ENCODE measurements around the gene MED27.
"Not testable (repeated sequence)": the region's sequence is repeated elsewhere in the genome, so short reads cannot be mapped to it uniquely, and the experiment has no call there.

MED27 gene

DNA sequence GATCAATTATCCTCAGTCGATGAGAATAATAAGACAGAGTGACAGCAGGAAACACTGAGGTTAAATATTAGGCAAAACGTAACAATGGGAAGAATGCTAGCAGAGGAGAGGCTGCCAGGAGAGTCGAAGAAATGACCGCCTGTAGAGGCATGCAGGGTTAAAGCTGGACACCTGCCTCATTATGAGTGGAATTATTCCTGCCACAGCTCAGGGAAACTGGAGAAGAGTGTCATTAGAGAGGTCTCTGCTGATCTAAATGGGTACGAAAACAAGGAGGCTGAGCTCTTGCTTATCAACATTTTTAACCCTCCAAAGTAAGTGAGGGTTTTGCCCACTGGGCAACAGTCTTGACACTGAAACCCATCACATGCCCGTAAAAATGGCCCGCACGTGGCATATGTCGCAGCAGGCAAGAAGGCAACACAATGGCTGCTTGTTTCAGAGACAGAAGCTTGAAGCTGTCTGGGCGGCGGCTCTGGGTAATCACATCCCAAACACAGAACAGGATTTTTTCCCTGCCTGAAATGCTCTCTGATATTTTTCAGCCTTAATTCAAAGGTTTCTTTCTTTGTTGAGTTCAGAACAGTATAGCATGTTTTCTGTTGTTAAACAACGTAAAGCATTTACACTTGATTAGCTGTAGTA, 118.7 kb downstream of the MED27 start:
- no peak for DNase-seq

DNA sequence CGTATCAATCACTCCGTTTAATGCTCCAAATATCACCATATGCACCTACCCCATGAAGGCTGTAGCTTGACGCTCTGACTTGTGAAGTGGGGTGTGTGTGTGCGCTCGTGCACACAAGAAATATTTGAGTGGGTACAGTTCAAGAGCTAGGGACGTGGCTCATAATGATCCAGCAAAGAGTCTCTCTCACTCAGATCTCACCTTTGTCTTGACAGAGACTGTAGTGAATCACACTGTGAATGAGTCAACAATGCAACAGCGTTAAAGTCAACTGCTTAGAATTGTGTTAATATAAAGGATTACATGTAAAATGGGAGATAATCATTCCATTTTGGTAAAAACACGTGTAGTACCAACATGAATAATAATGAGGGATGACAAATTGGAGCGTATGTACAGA, 119.4 kb downstream of the MED27 start:
- no peak for DNase-seq

DNA sequence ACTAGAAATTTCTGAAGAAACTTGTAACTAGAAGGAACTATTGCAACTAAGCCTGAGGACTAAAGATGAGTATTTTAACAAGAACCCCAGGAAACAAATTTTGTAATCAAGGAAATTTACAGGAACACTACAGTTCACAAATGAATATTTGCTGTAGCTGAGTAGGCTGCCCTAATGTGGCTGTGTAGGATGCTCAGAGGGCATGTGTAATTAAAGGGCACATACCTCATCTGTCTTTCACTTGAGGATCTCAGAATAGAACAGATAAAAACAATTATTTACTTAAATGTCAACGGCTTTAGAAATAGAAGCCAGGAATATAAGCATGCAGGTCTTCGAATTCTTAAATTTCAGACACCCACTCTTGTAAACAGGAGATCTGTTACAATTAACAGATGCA, 119.8 kb downstream of the MED27 start:
- no peak for DNase-seq

DNA sequence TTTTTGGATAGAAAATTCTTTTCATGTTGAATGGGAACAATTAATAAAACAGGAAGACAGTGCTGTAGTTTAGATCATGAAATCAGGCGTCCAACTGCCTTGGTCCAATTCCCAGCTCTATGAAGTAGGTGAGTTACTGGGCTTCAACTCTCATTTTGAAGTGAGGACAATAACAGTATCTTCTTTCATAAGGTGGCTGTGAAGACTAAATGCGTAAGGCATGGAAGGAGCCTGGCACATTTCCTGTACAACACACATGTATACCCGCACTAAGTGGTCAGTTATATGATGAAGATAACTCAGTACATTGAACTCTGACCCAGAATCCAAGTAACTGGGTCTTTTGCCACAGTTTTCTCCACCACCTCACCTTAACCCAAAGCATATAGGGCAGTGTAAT, 120.6 kb downstream of the MED27 start:
- no peak for DNase-seq

GRCh38 chr9:131954299-131954698, 125.4 kb downstream of the MED27 start:
- DNase-seq, result no peak

- DNase-seq, result no peak
Measured at GRCh38 chr9:131951905-131952304, 127.8 kb downstream of the MED27 start.

DNA sequence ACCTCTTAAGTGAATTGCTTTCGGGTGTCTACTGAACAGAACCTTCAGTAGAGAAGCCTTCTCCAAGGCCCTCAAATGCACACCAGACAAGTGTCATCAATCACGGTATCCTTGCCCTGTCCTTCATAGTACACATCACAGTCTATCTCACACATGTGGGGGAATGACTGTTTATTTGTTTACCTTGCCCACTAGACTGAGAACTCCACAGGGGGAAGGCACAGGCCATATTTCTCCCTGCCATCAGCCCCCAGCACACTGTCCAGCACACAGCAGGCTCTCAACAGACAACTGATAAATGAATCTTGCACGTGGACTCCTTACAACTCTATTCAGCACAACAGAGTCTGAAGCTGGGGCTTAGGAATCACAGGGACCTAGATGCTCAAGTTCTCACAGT, 128.5 kb downstream of the MED27 start:
- DNase-seq, result no peak

- DNase-seq, result no peak
Measured at GRCh38 chr9:131950487-131950886, 129.2 kb downstream of the MED27 start.

GRCh38 chr9:131946180-131946579, 133.5 kb downstream of the MED27 start:
- no peak for DNase-seq

DNA sequence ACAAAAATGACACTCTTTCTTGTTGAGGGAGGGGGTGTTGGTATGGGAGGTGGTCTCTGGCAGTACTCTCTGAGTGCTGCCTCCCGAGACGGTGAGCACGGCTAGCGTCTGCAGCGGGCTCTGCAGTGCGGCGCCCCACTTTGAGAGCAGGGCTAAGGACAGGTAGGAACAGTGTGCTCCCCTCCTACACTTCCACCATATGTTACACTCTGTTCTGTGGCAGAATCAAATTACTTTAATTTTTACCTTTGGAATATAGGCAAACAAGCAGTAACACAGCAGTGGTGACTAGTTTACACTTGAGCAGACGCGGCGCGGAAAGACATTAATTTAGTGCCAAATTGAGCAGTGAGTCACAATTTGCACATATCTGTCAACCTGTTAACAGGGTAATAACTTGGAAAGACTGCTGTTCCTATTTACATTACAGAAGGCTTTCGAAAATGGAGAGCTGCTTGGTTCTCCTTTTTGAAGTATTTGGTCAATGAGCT, 136.3 kb downstream of the MED27 start:
- DNase-seq, result no peak

GRCh38 chr9:131942146-131942720, 137.4 kb downstream of the MED27 start:
- DNase-seq, result no peak

GRCh38 chr9:131937451-131937850, 142.2 kb downstream of the MED27 start:
- DNase-seq, result no peak

DNA sequence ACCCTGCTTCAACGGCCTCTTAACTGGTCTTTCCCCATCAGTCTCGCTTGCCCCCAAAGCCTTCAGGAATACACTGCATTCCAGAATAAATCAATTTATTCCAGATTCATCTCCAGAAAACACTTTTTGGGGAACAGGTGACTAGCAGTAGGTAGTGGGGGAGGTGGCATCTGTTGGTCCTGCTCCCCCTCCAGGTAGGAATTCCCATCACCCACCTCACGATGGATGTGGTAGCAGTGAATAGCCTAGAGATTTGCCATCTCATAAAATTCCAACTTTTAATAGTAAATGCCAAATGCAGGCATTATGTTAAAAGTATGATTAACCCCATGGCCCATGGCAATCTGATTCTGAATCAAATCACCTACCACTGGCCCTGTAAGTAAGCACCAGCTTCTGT, 142.7 kb downstream of the MED27 start:
- DNase-seq, result no peak

DNA sequence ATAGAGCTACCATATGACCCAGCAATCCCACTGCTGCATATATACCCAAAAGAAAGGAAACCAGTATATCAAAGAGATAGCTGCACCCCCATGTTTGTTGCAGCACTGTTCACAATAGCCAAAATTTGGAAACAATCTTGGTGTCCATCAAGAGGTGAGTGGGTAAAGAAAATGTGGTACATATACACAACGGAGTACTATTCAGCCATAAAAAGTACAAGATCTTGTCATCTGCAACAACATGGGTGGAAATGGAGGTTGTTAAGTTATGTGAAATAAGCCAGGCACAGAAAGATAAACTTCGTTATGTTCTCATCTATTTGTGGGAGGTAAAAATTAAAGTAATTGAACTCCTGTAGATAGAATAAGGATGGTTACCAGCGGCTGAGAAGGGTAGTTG, 145.0 kb downstream of the MED27 start:
- DNase-seq, result no peak

GRCh38 chr9:131927091-131927490, 152.6 kb downstream of the MED27 start:
- no peak for DNase-seq

DNA sequence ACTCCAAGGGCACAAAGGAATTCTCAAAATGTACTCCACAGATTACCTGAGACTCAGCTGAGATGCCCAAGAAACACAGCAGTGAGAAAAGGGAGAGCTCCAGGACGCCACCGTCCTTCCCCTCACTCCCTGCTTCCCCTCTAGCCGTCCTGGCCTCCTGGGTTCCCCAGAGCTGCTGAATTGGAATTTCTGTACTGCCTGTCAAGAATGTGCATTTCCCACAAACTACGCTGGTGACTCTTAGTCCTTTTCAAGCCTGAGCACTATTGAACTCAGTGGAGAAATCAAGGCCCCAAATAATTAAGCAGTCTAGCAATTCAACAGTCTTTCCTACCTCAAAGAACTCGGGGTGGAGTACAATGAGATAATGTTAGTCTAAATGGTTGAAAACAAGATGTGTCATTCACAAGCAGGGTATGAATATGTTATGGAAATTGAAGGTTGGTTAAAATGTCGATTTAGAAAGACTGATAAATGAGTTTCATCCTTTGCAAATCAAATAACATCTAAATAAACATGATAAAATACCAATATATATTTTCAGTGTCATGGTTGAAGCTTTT, 153.2 kb downstream of the MED27 start:
- DNase-seq, result no peak

DNA sequence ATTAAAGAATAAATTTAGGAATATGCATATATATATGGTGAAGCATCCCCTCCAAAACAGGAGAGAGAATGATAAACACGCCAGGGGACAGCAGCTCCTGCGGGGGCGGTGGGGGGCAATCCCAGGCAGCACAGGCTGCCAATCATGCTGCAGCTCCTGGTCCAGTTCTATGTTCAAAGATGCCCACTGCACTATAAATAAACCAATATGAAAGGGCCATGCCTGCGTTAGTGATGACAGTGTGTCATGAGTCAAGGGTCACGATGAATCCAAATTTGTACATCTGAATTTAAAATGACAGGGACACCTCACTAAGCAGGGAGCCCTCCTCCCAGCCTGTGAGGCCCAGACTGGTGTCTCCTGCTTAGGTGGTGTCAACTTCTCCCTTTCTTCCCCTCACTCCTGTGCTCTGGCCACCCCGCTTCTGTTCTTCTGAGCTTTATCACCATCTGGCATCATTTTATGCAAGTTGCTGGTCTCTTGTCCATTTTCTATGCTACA, 153.9 kb downstream of the MED27 start:
- no peak for DNase-seq

- no peak for DNase-seq
Measured at GRCh38 chr9:131923766-131924165, 155.9 kb downstream of the MED27 start.

DNA sequence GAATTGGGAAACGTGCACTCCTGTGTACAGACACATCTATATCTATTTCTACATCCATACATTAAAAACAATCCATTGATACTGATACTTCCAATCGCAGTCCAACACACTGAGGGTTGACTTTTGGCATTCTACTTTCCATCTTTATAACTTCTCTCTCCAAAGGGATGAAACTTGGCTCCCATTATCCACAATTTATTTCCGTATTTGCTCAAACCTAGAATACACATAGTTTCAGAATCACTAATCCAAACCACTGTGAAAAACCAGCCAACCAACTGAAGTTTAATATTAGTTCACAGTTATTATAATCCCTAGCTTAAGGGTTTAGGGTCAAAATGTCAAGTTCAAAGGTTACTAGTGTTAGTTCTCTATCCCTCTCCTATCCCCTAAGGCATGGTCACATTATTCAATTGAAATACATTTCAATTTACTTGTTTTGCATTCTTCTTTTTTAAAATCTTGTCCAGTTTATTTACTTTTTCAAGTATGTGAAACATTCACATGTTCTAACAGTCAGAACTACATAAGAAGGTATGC, 156.5 kb downstream of the MED27 start:
- DNase-seq, result no peak

- DNase-seq, result not testable (repeated sequence)
Measured at GRCh38 chr9:131921635-131922034, 158.0 kb downstream of the MED27 start.

DNA sequence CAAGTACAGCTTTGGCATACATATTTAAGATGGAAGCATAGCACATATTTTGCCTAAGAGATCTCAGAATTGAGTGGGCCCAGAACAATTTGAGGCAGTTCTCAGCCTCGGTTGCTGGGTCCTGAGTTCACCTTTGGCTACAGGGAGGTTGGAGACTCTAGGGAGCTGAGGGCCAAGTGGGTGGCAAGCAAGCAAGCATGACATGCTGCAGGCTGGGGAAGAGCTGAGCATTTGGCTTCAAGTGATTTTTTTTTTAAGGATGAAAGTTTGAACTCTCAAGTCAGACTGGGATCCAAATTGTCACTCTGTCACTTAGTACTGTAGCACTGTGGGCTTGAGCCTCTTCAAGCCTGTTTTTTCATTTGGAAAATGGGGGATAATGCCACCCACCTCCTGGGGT, 160.5 kb downstream of the MED27 start:
- DNase-seq, result no peak

- no peak for DNase-seq
Measured at GRCh38 chr9:131918481-131918880, 161.2 kb downstream of the MED27 start.

DNA sequence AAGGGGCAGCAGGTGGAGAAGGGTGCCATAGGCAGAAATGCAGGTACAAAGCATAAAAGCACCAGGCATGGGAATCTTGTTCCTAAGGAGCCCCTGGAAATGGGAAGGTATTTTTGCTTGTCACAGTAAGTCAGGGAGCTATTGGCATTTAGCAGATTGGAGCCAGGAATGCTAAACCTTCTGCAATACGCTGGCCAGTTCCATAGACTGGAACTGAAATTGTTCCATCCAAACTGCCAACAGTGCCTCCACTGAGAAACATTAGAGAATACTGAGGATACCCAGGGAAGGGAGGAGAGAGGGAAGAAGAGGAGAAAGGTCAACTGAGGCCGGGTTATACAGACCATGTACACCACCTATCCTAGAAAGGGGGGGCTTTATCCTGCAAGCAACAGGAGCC, 162.7 kb downstream of the MED27 start:
- no peak for DNase-seq

GRCh38 chr9:131915181-131915580, 164.5 kb downstream of the MED27 start:
- DNase-seq, result no peak

Data from activated CD8-positive, alpha-beta memory T cell treated with anti-CD3 and anti-CD28 coated beads, Interleukin-2, amount 50 U/mL, for 48 hours (primary cell).